GM19395 (cell line): ENCODE results near the gene A1BG.

Experiments
- ATAC-seq: cut with Tn5 transposase; IDR thresholded peaks from one replicate; pipeline ENCODE4 v1.9.1; 2021; ENCODE audit warnings: mild to moderate bottlenecking, moderate library complexity; ENCODE audit not compliant: unreplicated experiment

The A1BG gene, protein sequence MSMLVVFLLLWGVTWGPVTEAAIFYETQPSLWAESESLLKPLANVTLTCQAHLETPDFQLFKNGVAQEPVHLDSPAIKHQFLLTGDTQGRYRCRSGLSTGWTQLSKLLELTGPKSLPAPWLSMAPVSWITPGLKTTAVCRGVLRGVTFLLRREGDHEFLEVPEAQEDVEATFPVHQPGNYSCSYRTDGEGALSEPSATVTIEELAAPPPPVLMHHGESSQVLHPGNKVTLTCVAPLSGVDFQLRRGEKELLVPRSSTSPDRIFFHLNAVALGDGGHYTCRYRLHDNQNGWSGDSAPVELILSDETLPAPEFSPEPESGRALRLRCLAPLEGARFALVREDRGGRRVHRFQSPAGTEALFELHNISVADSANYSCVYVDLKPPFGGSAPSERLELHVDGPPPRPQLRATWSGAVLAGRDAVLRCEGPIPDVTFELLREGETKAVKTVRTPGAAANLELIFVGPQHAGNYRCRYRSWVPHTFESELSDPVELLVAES

DNA sequence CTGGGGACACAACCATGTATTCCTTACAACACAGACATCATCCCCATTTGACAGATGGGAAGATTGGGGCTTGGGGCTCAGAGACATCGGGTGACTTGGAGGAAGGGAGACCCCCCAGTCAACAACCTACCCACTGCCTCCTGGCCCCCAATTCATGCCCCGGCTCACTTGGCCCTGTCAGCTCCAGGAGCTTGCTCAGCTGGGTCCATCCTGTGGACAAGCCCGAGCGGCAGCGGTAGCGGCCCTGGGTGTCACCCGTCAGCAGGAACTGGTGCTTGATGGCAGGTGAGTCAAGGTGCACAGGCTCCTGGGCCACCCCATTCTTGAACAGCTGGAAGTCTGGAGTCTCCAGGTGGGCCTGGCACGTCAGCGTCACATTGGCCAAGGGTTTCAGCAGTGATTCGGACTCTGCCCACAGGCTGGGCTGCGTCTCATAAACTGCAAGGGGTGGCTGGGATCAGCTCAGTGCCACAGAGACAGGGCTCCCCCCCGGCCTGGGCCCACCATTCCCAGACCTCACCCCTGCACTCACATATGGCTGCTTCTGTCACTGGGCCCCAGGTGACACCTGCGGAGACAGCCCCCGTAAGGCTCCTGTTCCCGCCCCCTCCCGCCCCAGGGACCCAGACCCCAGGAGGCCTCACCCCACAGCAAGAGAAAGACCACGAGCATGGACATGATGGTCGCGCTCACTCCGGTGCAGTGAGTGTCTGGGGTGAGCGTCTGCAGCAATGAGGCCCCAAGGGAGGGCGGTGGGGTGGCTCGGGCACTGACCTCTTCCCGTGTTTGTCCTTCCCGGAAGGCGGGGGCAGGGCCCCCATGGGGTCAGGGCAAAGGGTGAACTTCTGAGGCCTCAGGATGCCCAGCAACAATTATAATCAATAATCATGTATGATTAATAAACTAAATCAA, at the start of gene A1BG:
A1BG (minus strand) TSS at position 733 of the 912 bp plus-strand sequence; CDS start at position 678, 55 bp downstream.
- ATAC-seq = no peak

DNA sequence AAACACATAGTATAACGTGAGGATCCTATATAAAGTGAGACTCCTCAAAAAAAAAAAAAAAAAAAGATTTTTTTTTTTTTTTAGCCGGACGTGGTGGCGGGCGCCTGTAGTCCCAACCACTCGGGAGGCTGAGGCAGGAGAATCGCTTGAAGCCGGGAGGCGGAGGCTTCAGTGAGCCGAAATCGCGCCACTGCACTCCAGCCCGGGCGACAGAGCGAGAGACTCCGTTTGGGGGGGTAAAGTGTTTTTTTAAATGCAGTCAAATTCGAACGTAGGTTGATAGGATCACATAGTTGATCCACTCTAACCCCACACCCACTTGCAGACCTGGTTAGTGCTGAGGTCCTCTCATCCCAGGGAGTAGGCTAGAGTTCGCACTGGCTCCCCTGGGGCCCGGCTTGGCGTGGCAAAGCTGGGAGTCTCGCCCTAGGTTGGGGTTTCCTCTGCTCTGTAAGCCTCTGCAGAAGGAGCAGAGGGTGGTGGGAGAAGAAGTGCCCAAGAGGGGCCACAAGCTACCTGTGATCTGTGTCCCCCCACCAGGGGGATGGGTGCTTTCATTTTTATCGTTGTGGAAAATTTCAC, 48.6 kb upstream of the A1BG start:
- ATAC-seq = no peak

DNA sequence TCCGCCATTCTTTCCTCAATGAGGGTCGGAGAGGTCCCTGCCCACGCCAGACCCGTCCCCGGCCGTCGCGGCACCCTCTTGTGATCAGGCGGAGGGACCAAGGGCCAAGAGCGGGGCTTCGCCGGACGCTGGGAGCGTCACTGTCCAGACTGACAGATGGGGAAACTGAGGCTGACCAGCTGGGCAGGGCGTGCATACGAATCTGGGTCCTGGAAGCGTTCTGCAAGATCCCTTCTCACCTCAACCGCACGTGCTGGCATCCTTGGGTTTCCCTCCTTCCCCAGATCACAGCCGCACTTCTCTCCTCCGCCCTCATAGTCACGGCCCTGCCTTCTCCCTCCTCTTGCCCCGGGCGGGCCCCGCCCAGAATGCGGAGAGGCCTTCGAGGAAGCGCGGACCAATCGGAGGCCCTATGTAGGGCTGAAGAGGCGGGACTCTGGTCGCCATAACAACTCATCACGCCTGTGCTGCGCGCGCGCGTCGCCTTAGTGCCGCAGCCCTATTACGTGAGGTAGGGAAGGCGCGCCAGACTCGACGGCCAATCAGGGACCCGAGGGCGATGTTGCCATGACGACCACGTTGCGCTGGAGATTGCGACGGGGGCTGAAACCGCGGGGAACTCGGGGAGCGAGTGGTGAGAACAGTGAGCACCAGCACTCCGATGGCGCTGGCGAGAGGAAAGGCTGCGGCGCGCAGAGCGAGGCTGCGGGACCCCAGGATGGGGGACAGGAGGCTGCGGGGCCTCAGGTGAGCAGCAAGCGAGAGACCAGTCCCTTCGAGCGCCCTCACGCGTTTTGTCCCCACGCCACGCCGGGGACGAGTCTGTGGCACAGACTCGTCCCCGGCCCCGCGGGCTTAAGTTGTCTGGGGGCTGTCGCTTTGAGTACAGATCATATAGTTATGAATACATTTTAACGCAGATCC, 47.9 kb upstream of the A1BG start:
- ATAC-seq = peak; percentile 99

DNA sequence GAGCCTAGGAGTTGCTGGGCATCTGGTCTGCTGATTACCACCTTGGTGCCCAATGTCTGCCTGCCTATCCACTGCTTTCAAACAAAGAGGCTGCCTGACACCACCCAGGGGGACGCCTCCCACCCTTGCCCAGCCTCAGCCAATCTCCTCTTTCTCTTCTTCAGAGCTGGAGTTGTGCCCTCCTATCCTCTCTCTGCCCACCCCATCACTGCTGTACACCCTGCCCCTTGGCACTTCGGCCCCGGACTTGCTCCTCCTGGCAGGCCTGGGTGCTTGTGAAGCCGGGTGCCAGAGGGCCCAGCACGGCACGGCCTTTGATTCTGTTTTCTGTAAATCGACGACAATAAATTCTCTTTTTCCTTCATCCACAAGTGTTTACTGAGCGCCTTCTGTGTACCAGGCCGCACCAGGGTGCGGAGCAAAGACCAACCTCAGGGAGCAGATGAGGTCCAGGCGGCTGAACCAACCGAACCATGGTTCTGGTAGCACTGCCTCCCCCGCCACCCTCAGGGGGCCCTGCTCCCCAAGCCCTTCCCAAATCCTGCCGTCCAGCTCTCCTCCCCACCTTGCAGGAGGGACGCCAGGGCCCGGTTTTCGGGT, 47.1 kb upstream of the A1BG start:
- ATAC-seq = no peak

DNA sequence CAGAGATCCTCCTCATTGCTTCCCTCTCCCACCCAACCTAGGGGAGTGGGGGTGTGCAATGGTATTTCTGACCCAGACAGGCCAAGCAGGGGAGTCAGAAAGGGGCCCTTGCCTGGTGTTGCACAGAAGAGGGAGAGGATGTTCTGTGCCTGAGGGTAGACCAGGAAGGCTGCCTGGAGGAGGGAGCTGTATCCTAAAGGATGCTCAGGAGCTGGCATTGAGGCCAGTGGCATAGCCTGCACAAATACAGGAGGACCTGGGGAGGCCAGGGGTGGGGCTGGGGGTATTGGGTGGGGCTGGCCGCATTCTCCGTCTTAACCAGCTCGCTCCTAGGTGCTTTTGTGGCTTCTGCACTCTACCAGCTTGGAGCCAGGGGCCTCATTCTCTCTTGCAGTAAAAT, 46.6 kb upstream of the A1BG start:
- ATAC-seq = no peak

DNA sequence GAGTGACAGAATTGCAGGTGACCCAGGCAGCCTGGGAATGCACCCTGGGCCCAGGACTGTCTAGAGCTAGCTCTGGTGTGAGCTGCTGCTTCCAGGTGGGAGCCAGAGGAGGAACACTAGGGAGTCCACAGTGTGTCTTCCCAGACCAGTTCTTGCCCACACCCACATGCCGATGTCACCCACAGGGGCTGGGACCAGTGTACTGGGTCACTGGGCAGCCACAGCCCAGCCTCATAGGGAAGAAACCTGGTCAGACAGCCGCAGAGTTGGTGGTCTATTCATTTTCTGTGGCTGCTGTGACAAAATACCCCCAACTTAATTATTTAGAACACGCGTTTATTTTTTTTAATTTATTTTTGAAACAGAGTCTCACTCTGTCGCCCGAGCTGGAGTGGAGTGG, 45.3 kb upstream of the A1BG start:
- no peak for ATAC-seq

DNA sequence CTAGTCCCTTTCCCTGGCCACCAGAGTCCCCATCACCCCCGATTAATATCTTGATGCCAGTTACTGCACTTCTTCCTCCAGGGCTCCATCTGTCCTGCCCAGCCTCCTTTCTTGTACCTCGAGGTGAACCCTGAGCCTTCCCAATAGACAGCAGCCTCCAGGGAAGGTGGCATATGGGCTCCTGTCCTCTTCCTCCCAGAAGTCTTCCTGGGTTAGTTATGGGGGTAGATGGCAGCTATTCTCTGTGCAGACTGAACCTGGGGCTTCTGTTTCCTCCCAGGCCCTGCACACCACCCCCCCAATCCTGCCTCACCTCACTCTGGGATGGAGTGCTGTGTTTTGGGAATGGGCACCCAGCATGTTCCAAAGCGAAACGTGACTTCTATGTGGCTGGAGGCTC, 44.8 kb upstream of the A1BG start:
- no peak for ATAC-seq

DNA sequence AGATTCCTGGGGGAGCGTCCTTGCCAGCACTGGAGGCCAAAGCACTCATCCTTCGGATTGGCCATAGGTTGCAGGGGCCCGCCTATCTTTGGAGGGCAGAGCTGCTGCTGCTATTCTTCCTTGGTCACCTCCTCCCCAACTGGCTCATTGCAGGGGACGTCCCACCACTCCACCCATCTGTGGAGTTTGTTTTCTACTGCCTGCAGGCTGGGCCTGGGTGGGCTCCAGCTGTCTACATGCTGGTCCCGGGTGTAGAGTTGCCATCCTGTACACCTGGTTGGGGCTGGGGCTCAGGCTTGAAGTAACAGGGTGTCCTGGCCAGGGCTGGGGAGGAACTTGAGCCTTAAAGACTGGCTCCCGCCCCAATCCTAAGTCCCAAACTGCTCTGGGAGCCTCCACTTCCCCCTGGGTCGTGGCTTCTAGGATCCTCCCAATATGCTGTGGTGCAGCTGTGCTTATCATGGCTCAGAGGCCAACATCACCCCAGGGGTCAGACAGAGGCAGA, 44.3 kb upstream of the A1BG start:
- no peak for ATAC-seq

DNA sequence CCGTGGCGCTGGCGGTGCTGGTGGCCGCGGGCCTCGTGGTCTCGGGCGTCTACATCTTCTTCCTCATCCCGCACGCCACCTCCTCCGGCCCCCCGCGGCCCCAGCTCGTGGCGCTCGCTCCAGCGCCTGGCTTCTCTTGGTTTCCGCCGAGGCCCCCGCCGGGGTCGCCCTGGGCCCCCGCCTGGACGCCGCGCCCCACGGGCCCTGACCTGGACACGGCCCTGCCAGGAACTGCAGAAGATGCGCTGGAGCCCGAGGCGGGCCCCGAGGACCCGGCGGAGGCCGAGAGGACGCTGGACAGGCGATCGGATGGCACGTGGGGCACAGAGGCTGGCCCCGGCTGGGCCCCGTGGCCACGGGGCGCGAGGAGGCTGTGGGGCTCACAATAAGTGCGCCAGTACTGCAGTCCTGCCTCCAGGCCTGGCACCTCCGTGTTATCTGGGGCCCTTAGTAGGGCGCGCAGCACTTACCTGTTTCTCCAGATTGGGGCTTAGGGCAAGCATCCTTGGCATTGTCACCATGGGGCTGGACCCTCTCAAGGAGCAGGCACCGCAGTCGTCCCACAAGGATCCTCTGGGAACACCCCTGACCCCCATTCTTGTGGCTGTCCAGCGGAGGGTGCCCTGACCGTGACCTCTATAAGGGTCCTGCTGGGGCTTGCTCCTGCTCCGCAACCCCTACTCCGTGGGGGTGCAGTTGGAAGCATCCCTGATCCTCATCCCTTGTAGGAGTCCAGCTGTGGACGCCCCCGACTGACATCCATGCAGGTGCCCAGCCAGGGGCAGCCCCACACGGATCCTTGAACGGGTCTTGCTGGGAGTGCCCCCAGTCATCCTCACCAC, 43.6 kb upstream of the A1BG start:
- no peak for ATAC-seq

DNA sequence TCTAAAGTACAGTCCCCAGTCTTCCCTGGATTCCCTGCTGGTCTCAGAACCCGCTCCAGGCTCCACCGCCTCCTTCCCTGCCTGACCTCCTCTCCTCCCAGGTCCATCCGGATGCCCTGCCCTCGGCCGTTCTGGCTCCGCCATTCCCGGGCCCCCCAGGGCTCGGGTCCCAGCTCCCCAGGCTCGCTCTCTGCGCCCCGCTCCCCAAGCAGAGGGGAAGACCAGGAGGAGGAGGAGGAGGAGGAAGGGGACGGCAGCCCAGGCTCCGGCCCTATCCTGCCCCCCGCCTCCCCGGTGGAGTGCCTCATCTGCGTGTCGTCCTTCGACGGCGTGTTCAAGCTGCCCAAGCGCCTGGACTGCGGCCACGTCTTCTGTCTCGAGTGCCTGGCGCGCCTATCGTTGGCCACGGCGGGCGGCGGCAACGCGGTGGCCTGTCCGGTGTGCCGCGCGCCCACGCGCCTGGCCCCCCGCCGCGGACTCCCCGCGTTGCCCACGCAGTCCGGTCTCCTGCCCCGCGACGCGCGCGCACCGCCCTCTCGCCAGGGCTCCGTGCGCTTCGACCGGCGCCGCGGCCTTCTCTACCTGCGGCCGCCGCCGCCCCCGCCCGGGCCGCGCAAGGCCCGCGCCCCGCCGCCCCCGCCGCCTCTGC, 42.8 kb upstream of the A1BG start:
- no peak for ATAC-seq

DNA sequence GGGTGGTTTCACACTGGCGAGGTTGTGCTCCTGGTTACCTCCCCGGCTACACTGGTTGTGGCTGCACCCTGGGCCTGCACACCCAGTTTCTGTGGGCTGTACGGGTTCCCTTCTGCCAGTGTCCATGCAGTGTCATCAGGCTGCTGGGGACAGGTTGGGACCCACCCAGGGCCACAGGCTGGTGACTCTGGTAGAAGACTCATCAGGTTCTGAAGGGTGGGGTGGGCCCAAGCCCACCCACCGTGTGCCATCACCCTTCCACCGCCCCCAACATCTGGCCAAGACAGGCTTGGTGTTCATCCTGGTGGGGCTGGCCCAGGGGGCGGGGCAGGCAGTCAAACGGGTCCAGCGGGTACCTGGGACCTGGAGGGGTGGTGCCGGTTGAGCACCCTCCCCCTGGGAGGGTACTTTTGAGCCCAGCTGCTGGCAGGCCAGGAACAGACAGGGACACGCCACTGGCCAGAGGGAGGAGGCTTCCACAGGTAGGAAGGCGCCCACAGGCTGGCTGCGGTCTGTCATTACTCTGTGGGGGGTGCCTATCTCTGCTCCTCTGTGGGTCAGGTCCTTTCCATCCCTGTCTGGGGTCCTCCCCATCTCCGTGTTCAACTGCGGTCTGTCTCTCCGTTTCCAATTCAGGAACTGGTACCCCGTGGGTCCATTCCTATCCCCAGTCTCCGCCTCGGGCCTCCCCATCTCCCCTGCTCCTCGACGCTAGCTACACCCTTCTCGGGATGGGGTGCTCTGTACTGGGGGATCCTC, 42.1 kb upstream of the A1BG start, which contains the start of gene RNF225:
RNF225 (plus strand) TSS at position 437 of the 759 bp plus-strand sequence. CDS start 434 bp downstream, outside the sequence.
- no peak for ATAC-seq

DNA sequence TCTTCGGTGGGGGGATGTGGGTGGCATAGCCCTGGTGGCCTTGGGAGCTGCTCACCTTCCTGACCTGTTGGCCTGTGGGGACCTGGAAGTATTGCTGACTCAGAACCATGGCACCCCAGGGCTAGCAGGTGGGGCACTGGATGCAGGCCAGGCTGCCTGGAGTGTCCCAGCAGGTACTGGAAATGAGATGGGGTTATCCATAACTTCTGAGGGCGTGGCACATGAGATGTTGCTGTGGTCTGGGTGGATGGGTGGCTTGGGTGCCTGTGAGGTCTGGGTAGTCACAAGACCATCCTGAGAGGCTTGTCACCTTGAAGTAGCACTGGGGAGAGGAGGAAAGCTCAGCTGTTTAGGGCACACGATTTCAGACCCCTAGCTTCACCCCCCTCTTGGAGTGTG, 41.5 kb upstream of the A1BG start:
- no peak for ATAC-seq

DNA sequence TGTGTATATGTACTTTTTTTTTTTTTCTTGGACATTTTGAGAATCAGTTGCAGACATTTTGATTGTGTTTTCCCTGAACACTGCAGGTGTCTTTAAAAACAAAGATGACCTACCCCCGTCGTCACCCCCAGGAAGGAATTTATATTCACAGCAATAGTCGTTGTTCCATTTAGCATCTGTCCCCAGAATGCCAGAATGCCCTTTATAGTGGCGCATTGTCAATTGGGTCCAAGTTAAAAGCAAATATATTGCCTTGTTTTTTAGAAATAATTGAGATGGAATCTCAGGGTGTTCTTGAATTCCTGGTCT, 40.4 kb upstream of the A1BG start:
- ATAC-seq = no peak

DNA sequence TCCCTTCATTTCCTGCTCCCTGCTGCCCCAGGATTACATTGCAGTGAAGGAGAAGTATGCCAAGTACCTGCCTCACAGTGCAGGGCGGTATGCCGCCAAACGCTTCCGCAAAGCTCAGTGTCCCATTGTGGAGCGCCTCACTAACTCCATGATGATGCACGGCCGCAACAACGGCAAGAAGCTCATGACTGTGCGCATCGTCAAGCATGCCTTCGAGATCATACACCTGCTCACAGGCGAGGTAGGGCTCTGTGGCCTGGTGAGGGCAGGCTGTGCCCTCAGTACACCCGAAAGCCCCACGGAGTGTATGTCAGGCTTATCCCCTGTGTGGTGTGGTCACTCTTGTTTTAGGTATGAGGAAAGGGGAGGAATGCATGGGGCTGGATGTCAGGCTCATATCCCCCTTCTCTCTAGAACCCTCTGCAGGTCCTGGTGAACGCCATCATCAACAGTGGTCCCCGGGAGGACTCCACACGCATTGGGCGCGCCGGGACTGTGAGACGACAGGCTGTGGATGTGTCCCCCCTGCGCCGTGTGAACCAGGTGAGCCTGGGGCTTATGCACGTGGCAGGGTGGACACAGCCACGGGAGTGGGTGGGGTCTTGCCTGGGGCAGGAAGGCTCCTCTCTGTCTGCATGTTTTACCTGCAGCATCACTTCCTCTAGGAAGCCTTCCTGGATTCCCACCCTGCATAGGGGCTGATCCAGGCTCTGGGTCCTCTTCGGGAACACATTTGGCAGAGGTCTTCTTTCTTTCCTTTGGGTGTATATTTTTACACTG, 39.8 kb upstream of the A1BG start:
- ATAC-seq = no peak

DNA sequence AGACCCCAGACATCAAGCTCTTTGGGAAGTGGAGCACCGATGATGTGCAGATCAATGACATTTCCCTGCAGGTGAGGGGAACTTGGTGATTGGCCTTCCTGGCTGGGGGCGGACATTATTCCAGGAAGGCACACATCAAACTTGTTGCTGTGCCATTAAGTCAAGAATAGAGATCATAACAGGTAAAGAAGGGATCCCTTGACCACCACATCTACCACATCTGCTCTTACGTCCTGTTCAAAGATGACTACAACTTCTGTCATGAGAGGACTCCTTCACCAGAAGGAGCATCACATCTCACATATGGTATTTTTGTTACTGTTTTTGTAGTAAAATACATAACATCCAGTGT, 34.9 kb upstream of the A1BG start:
- ATAC-seq = no peak

DNA sequence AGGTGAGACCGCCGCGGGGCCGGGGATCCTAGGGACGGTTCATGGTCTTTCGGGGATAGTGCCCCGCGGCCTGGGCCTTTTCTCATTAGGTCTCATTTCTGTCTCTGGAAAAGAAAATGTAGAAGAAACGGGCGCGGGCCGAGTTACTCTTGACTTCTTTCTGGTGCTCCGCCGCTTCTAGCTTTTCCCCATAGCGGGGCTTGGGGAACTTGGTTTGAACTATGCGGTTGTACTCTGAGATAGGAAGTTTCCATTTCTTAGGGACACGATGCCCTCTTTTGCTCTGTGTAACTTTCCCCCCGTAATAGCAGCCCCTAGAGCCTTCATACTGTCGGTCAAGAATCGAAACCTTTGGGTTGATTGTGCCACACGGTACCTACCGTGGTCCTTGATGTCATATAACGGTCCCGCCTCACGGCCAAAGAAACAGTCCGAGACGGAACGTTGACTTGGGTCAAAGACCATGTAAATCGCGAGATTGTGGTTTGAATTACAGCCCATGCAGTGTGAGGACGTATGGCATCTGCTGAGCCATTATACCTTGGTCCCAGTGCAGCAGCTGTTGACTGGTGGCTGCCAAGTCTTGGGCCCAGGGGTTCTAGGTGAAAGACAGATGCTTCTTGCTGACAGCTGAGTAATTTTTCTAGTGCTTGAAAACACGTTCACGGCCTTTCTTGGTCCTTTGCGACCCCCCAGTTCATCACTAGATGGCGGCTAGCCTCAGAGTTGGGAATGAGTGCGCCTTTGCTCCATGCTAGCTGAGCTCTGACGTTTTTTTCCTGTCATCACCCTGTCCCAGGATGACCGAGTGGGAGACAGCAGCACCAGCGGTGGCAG, 34.3 kb upstream of the A1BG start:
- no peak for ATAC-seq
